ENCODE results near the gene CDC42EP4.

CDC42EP4 gene

GRCh38 chr17:73288534-73289302 lies 23.1 kb downstream of the CDC42EP4 start:
- H3K4me1 ChIP-seq (ENCODE audit: control insufficient read depth, insufficient read depth, low read length), result peaks cover 6% of the 10 kb centered on the region
- H3K36me3 ChIP-seq (ENCODE audit: control insufficient read depth, insufficient read depth, low read length), result peaks cover 14% of the 10 kb centered on the region
- H3K9me3 ChIP-seq (ENCODE audit: control insufficient read depth, insufficient read depth, low read length), result no peaks in the 10 kb centered on the region
- H3K27me3 ChIP-seq (ENCODE audit: control insufficient read depth, insufficient read depth, low read length), result no peaks in the 10 kb centered on the region
- H3K4me3 ChIP-seq (ENCODE audit: low read depth, low read length), result no peak overlapping the region
- H3K9ac ChIP-seq (ENCODE audit: low read depth, low read length), result no peak overlapping the region

DNA sequence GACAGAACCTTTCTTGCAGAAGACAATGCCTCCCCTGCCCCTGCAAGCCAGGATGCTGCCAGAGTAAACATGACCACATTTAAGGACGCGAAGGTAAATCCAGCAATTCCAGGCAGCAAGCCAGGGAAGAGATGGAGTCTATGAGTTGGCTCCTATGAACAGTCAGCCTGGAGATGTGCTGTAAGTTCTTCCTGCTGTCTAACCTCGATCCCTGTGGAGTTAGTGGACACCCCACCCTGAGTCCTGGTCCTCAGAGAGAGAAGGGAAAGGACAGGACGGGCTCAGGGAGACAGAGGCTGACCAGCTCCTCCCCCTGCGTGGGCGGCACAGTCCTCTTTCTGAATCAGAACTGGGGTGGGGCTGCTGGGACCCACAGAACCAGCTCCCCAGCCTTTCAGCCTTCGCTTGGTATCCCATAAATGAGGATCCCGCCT lies 24.9 kb downstream of the CDC42EP4 start:
- Histone ChIP-seq H3K9me3 (ENCODE audit: control insufficient read depth, insufficient read depth, low read length) (no peaks in the 10 kb centered on the region), H3K4me3 (ENCODE audit: low read depth, low read length) (no peak overlapping the region), H3K9ac (ENCODE audit: low read depth, low read length) (no peak overlapping the region), H3K27me3 (ENCODE audit: control insufficient read depth, insufficient read depth, low read length) (no peaks in the 10 kb centered on the region), H3K4me1 (ENCODE audit: control insufficient read depth, insufficient read depth, low read length) (peaks cover 8% of the 10 kb centered on the region), H3K36me3 (ENCODE audit: control insufficient read depth, insufficient read depth, low read length) (peaks cover 14% of the 10 kb centered on the region)

- peaks cover 14% of the 10 kb centered on the region for H3K36me3 ChIP-seq (ENCODE audit: control insufficient read depth, insufficient read depth, low read length)
- H3K4me3 ChIP-seq (ENCODE audit: low read depth, low read length), result no peak overlapping the region
- H3K4me1 ChIP-seq (ENCODE audit: control insufficient read depth, insufficient read depth, low read length), result peaks cover 8% of the 10 kb centered on the region
- H3K27me3 ChIP-seq (ENCODE audit: control insufficient read depth, insufficient read depth, low read length), result no peaks in the 10 kb centered on the region
- H3K9ac ChIP-seq (ENCODE audit: low read depth, low read length), result no peak overlapping the region
- no peaks in the 10 kb centered on the region for H3K9me3 ChIP-seq (ENCODE audit: control insufficient read depth, insufficient read depth, low read length)
These were observed 25.6 kb downstream of the CDC42EP4 start for GRCh38 chr17:73285916-73286862.

DNA sequence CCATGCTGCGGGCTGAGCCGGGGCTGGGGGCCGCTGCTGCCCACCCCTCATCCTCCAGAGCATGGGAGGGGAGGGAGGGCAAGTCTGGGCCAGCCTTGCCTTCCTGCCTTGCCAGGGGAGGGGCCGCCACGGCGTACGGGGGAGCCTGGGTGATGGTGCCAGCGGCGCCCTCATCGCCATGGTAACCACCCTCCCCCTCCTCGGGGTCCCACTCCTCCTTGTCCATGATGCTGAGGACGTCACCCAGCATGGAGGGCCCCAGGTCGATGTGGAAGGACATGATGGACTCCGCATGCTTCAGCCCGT lies 26.2 kb downstream of the CDC42EP4 start:
- Histone ChIP-seq H3K4me3 (ENCODE audit: low read depth, low read length) (no peak overlapping the region), H3K27me3 (ENCODE audit: control insufficient read depth, insufficient read depth, low read length) (no peaks in the 10 kb centered on the region), H3K9me3 (ENCODE audit: control insufficient read depth, insufficient read depth, low read length) (no peaks in the 10 kb centered on the region), H3K4me1 (ENCODE audit: control insufficient read depth, insufficient read depth, low read length) (peaks cover 8% of the 10 kb centered on the region), H3K9ac (ENCODE audit: low read depth, low read length) (no peak overlapping the region), H3K36me3 (ENCODE audit: control insufficient read depth, insufficient read depth, low read length) (peaks cover 14% of the 10 kb centered on the region)

GRCh38 chr17:73284906-73285602 lies 26.7 kb downstream of the CDC42EP4 start:
- Histone ChIP-seq H3K9ac (ENCODE audit: low read depth, low read length) (no peak overlapping the region), H3K9me3 (ENCODE audit: control insufficient read depth, insufficient read depth, low read length) (no peaks in the 10 kb centered on the region), H3K27me3 (ENCODE audit: control insufficient read depth, insufficient read depth, low read length) (no peaks in the 10 kb centered on the region), H3K4me3 (ENCODE audit: low read depth, low read length) (no peak overlapping the region), H3K4me1 (ENCODE audit: control insufficient read depth, insufficient read depth, low read length) (peaks cover 8% of the 10 kb centered on the region), H3K36me3 (ENCODE audit: control insufficient read depth, insufficient read depth, low read length) (peaks cover 14% of the 10 kb centered on the region)

- Histone ChIP-seq H3K4me3 (ENCODE audit: low read depth, low read length) (no peak overlapping the region), H3K9ac (ENCODE audit: low read depth, low read length) (no peak overlapping the region), H3K4me1 (ENCODE audit: control insufficient read depth, insufficient read depth, low read length) (peaks cover 8% of the 10 kb centered on the region), H3K27me3 (ENCODE audit: control insufficient read depth, insufficient read depth, low read length) (no peaks in the 10 kb centered on the region), H3K36me3 (ENCODE audit: control insufficient read depth, insufficient read depth, low read length) (peaks cover 14% of the 10 kb centered on the region), H3K9me3 (ENCODE audit: control insufficient read depth, insufficient read depth, low read length) (no peaks in the 10 kb centered on the region)
These were observed 27.4 kb downstream of the CDC42EP4 start for GRCh38 chr17:73284354-73284753.

GRCh38 chr17:73283841-73284282 lies 27.9 kb downstream of the CDC42EP4 start:
- peaks cover 8% of the 10 kb centered on the region for H3K4me1 ChIP-seq (ENCODE audit: control insufficient read depth, insufficient read depth, low read length)
- no peak overlapping the region for H3K4me3 ChIP-seq (ENCODE audit: low read depth, low read length)
- no peak overlapping the region for H3K9ac ChIP-seq (ENCODE audit: low read depth, low read length)
- H3K9me3 ChIP-seq (ENCODE audit: control insufficient read depth, insufficient read depth, low read length), result no peaks in the 10 kb centered on the region
- H3K27me3 ChIP-seq (ENCODE audit: control insufficient read depth, insufficient read depth, low read length), result no peaks in the 10 kb centered on the region
- peaks cover 14% of the 10 kb centered on the region for H3K36me3 ChIP-seq (ENCODE audit: control insufficient read depth, insufficient read depth, low read length)

GRCh38 chr17:73283250-73283649 lies 28.6 kb downstream of the CDC42EP4 start:
- Histone ChIP-seq H3K27me3 (ENCODE audit: control insufficient read depth, insufficient read depth, low read length) (no peaks in the 10 kb centered on the region), H3K4me1 (ENCODE audit: control insufficient read depth, insufficient read depth, low read length) (peaks cover 8% of the 10 kb centered on the region), H3K4me3 (ENCODE audit: low read depth, low read length) (no peak overlapping the region), H3K9me3 (ENCODE audit: control insufficient read depth, insufficient read depth, low read length) (no peaks in the 10 kb centered on the region), H3K9ac (ENCODE audit: low read depth, low read length) (no peak overlapping the region), H3K36me3 (ENCODE audit: control insufficient read depth, insufficient read depth, low read length) (peaks cover 14% of the 10 kb centered on the region)

DNA sequence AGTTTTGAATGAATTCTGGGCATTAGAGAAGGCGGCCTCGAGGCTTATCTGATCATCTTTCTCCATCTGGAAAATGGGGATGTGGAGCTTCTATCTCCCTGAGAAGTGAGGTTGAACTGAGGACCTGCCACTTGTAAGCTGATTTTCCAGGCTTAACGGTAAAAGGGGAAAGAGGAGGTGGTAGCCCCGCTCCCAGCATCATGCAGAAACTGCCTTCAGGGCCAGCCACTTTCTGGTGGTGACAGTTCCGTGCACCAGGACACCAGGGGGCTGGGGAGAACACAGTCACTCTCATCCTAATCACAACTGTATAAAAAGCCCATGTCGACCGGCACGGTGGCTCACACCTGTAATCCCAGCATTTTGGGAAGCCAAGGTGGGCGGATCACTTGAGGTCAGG lies 29.2 kb downstream of the CDC42EP4 start:
- Histone ChIP-seq H3K9me3 (ENCODE audit: control insufficient read depth, insufficient read depth, low read length) (no peaks in the 10 kb centered on the region), H3K4me1 (ENCODE audit: control insufficient read depth, insufficient read depth, low read length) (peaks cover 8% of the 10 kb centered on the region), H3K4me3 (ENCODE audit: low read depth, low read length) (no peak overlapping the region), H3K36me3 (ENCODE audit: control insufficient read depth, insufficient read depth, low read length) (peaks cover 14% of the 10 kb centered on the region), H3K27me3 (ENCODE audit: control insufficient read depth, insufficient read depth, low read length) (no peaks in the 10 kb centered on the region), H3K9ac (ENCODE audit: low read depth, low read length) (no peak overlapping the region)

DNA sequence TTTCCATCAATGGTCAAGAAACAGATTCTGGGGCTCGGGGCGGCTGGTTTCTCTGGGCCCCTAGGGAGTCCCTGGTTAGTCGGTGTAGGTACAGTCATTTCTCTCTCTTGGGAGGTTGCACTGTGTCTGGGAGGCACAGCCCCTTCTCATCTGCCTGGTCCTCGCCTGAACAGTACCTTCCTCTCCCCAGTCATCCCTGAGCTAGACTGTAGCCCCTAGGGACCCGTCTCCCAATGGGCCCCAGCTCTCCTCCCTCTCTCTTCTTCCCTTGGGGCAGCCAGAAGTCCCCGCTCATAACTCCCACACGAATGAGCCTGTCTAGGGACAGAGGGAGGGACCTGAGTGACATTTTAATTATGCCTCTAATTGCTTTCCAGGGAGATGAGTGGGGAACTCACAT lies 29.9 kb downstream of the CDC42EP4 start:
- Histone ChIP-seq H3K4me1 (ENCODE audit: control insufficient read depth, insufficient read depth, low read length) (peaks cover 8% of the 10 kb centered on the region), H3K4me3 (ENCODE audit: low read depth, low read length) (no peak overlapping the region), H3K9ac (ENCODE audit: low read depth, low read length) (no peak overlapping the region), H3K9me3 (ENCODE audit: control insufficient read depth, insufficient read depth, low read length) (no peaks in the 10 kb centered on the region), H3K27me3 (ENCODE audit: control insufficient read depth, insufficient read depth, low read length) (no peaks in the 10 kb centered on the region), H3K36me3 (ENCODE audit: control insufficient read depth, insufficient read depth, low read length) (peaks cover 14% of the 10 kb centered on the region)

DNA sequence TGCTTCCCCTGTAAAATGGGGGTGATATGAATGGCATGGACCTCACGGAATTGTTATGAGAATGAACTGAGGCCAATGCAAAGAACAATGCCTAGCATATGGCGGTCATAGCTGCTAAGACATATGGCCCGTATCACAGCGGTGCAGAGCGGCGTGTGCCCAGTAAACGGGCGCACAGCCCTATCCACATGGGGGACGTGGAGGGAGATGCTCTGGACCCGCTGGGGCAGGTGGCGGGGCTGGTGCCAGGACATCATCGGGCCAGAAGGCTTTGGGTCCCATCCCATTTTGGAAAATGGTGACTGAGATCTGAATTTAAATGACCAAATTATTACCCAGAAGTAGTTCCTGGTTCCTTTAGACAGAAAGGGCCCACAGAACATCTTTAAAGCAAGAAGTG lies 31.6 kb downstream of the CDC42EP4 start:
- H3K4me1 ChIP-seq (ENCODE audit: control insufficient read depth, insufficient read depth, low read length), result peaks cover 5% of the 10 kb centered on the region
- H3K4me3 ChIP-seq (ENCODE audit: low read depth, low read length), result no peak overlapping the region
- no peak overlapping the region for H3K9ac ChIP-seq (ENCODE audit: low read depth, low read length)
- no peaks in the 10 kb centered on the region for H3K9me3 ChIP-seq (ENCODE audit: control insufficient read depth, insufficient read depth, low read length)
- no peaks in the 10 kb centered on the region for H3K27me3 ChIP-seq (ENCODE audit: control insufficient read depth, insufficient read depth, low read length)
- peaks cover 4% of the 10 kb centered on the region for H3K36me3 ChIP-seq (ENCODE audit: control insufficient read depth, insufficient read depth, low read length)
